ENCODE measurements around the gene VWF.
"Not testable (repeated sequence)": the region's sequence is repeated elsewhere in the genome, so short reads cannot be mapped to it uniquely, and the experiment has no call there.

The VWF gene

GRCh38 chr12:6124411-6125309, at the start of gene VWF:
Gene VWF, minus strand, starts transcription at chr12:6124670. Its CDS starts 1,474 bp downstream, at chr12:6123196.
- no peak for DNase-seq

- DNase-seq = no peak
Observed at GRCh38 chr12:6172862-6173261, 48.4 kb upstream of the VWF start.

GRCh38 chr12:6172086-6172485, 47.6 kb upstream of the VWF start:
- DNase-seq = no peak

- DNase-seq = no peak
Observed at GRCh38 chr12:6171409-6172015, 47.0 kb upstream of the VWF start.

- peak; percentile 54 to 60 for DNase-seq
Observed at GRCh38 chr12:6167327-6168280, 43.1 kb upstream of the VWF start.

- DNase-seq = no peak
Observed at GRCh38 chr12:6166808-6167207, 42.3 kb upstream of the VWF start.

- no peak for DNase-seq
Observed at GRCh38 chr12:6165395-6165794, 40.9 kb upstream of the VWF start.

GRCh38 chr12:6163416-6164060, 39.1 kb upstream of the VWF start:
- DNase-seq = no peak

- DNase-seq = no peak
Observed at GRCh38 chr12:6161124-6161882, 36.8 kb upstream of the VWF start.

GRCh38 chr12:6160049-6160649, 35.7 kb upstream of the VWF start:
- DNase-seq = not testable (repeated sequence)

GRCh38 chr12:6159166-6160011, 34.9 kb upstream of the VWF start:
- DNase-seq = not testable (repeated sequence)

- no peak for DNase-seq
Observed at GRCh38 chr12:6158749-6159148, 34.3 kb upstream of the VWF start.

GRCh38 chr12:6158255-6158654, 33.8 kb upstream of the VWF start:
- no peak for DNase-seq

GRCh38 chr12:6157482-6157881, 33.0 kb upstream of the VWF start:
- no peak for DNase-seq

GRCh38 chr12:6154730-6155459, 30.4 kb upstream of the VWF start:
- DNase-seq = no peak

GRCh38 chr12:6148722-6149121, 24.3 kb upstream of the VWF start:
- not testable (repeated sequence) for DNase-seq

- DNase-seq = no peak
Observed at GRCh38 chr12:6148061-6148460, 23.6 kb upstream of the VWF start.

GRCh38 chr12:6146951-6147350, 22.5 kb upstream of the VWF start:
- DNase-seq = no peak

- no peak for DNase-seq
Observed at GRCh38 chr12:6146509-6146908, 22.0 kb upstream of the VWF start.

- no peak for DNase-seq
Observed at GRCh38 chr12:6145564-6145963, 21.1 kb upstream of the VWF start.
